A172 (cell line): ENCODE data around the gene ANKRD33. TPM values are rescaled to one million over a fixed set of nuclear protein-coding genes. Genes with fewer than 3 reads are reported as not detected.

Experiments
- DNase-seq: peaks from one replicate; pipeline ENCODE4 v3.0.0-alpha.2; 2015; ENCODE audit warnings: low spot score
- total RNA-seq: library from RNA; depleted of rRNA; stranded (reverse); fragments of >200 nt; shearing (Covaris generic); gene quantifications from 2 replicates; pipeline ENCODE4 v1.2.3, GENCODE V29; 2014

The ANKRD33 gene
- total RNA-seq, 1 experiment from 2014 or later: not detected

DNA sequence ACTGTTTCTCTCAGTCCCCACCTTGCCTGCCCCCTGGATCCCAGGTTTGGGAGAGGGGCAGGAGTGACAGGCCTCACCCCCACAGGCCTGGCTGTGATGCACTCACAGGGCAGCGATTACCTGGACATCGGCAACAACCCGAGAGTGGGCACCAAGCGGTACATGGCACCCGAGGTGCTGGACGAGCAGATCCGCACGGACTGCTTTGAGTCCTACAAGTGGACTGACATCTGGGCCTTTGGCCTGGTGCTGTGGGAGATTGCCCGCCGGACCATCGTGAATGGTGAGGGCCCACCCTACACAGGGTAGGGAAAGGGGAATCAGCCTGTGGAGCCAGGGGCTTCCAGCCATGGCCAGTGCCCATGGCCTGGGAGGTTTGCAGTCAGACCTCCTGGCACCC, 28.0 kb downstream of the ANKRD33 start:
- DNase-seq: no peak

DNA sequence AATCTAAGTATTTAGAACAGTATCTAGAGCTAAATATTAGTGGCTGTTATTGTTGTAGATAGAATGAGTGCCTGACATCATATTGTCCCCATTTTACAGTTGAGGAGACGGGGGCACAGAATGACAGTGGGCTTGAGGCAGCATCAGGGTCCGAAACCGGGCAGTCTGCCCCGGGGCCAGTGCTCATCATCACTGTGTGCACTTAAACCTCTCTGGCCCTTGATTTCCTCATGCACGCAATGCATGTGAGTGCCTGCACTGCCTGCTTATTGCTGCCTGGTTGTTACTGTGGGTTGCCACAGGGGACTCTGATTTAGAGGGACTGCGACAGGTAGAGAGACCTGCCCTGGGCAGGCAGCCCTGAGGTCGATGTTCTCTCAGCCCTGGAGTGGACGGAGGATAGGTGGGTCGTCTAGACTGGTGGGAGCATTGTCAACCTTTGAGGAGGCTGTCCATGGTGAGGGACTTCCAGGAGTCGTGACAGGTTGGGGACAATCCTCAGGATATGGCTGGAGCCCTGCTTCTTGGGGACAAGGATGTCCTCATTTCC, 29.2 kb downstream of the ANKRD33 start:
- DNase-seq: no peak

DNA sequence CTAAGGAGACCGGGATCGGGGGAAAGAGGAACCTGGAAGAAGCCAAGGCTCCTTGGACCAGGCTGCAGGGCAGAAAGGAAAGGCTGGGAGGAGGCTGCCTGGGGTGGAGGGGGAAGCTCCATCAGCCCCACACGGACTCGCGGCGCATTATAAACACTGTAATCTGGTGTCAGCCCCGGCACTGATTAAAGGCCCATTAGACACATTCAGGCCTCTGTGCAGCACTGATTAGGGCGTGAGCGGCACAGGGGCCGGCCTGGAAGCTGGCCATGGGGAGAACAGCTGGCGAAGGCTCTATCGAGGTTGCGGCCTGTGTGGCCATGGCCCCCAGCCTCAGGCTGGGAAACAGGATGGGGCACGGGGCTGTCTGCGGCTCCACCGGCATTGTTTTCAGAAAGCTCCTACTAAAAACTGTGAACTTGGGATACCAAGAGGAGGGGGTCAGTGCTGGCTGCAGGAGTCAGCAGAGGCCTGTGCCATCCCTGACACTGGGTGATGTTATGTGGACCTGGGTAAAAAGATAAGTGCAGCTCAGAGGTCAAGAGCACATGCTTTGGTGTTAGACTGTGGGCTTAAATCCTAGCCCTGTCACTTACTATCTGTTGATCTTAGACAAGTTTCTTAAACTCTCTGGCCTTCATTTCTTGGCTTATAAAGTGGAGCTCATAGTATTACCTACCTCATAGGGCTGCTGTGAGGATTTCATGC, 30.0 kb downstream of the ANKRD33 start:
- no peak for DNase-seq

DNA sequence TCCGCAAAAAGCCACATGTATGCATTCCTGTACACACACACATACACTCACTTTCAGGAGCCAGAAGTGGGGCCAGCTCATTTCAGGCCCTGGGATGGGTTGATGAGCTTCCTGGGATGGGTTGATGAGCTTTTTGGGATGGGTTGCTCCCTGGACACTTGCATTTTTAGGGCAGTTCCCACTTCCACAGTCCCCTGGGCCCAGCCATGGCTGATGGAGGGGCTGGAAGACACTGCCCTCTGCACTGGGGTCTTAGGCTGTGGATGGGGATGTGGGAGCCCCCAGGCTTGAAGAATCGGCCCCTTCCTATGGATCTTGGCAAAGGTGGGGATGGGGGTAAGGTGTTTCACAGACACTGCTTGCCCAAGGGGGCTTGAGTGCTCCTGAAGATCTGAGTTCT, 32.1 kb downstream of the ANKRD33 start:
- DNase-seq: no peak

DNA sequence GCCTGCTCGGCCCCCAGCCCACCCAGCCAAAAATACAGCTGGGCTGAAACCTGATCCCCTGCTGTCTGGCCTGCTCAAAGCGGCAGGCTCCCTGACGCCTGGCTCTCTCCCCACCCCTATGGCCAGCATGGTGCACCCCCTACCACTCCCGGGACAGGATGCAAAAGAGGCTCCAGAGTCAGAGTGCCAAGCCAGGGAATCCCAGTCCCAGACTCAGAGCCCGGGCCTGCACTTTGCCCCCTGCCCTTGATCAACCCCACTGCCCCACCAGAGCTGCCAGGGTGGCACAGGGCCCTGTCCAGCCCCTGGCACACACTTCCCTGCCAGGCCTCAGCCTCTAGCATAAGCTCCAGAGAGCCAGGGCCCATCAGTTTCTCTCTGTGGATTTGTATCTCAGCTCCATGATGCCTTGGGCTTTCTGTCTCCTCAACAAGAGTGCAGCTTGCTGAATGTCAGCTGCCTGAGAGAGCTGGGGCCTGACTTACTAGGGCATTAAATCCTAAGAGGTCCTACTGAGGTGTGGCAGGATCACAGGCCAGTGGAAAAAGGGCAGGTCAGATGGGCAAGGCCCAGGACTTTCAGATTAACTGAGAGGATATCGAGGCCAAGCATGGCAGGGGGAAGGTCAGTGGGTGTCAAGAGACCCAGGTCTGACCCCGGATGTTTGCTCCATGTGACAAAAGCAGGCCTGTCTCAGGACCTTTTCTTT, 33.3 kb downstream of the ANKRD33 start:
- no peak for DNase-seq

DNA sequence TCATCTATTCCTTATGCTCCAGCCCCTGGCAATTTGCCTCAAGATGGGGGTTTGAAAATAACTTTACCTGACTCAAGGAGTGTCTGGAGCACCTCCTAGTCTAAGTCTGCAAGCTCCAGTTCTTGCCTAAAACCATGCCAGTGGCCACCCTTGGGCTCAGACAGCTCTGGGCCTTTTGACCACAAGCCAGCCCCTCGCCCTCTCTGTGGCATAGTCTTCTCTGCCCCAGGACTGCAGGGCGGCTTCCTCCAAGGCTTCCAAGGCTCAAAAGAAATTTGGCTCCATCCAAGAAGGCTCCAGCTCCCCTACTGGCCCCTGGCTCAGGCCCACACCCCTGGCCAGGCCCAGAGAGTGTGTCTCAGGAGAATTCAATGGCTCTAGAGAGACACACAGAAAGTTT, 34.2 kb downstream of the ANKRD33 start:
- DNase-seq: no peak

DNA sequence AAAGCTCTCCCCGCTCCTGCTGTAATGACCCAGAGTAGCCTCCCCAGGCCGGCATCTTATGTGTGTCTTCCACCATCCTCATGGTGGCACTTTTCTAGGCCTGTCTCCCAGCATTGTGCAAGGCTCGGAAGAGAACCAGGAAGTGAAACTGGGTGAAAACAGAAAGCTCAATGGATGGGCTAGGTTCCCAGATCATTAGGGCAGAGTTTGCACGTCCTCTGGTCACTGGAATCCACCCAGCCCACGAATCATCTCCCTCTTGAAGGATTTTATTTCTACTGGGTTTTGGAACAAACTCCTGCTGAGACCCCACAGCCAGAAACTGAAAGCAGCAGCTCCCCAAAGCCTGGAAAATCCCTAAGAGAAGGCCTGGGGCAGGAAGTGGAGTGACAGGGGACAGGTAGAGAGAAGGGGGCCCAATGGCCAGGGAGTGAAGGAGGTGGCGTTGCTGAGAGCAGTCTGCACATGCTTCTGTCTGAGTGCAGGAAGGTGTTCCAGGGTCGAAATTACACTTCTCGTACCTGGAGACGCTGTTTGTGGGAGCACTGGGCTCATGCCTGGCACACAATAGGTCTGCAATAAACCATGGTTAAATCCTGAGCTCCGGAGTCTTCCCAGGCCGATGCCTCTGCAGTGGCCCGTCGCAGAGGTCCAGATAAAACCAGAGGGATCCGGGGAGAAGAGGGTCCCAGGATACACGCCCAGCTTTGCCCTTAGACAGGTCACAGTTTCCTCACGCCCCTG, 35.0 kb downstream of the ANKRD33 start:
- peak; percentile 8 for DNase-seq

DNA sequence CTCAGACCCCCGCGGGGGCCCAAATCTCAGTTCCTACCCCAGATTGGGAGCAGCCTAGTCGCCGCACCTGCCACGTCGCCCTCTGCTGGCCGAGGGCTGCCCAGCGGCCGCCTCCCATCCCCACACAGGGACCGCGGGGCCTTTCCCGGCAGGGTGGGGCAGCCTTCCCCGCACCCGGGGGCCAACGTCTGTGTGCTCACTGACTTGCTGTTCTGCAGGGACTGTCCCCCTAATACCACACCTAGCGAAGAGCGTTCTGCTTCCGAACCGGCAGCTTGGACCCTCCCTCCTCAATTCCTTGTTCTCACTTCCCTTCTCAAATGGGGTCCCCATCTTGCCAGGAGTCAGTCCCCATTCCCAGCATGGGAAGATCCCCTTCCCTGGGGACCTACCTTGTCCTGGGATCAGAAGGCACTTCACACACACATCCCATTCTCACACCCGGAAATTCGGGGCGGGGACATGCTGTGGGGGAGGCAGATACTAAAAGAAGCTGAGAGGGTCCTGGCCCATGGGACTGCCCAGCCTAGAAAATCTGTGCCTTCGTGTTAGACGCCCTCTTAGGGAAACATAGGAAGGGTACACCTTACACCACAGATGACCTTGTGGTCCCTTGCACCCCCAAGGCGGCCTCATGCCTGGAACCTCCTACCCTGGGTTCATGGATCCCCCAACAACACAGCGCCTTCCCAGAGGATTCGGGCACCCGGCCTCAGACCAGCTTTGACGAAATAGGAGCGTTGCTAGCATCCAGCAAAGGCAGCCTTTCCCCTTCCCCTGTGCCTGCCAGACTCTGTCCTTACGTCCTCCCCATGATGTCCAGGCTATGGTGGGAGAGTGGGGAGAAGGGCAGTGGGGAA, 35.8 kb downstream of the ANKRD33 start:
- no peak for DNase-seq

DNA sequence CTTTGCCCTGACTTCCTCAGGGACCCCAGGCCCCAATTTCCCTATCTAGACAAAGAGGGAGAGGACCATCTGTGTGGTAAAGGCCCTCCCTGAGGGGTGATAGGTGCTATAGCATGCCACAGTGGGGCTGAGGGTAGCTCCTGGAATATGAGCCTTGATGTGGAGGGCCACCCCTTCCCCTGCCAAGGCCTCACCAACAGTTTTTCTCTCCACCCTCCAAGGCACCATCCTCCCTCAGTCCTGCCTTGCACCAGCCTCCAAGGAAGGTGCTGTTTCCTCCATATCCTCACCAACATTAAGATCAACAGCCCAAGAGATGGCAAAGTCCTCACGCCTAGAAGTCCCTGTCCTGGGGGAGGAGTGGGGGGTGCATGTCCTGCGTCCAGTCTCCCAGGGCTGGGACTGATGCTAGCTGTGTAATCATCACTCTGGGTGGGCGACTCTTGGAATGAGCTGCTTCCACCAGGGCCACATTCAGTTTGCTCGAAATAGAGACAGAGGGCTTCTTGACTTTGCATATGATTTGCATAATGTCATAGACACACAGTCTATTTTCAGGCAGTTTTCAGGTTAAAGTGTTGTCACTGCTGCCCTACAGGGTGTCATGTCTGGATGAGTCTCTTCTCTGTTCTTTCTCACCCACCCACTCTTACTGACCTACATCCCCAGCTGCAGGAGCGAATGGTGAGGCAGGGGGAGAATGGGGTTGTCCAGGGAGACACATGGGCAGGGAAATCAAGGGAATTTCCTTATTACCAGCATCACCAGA, 36.8 kb downstream of the ANKRD33 start:
- DNase-seq: no peak

DNA sequence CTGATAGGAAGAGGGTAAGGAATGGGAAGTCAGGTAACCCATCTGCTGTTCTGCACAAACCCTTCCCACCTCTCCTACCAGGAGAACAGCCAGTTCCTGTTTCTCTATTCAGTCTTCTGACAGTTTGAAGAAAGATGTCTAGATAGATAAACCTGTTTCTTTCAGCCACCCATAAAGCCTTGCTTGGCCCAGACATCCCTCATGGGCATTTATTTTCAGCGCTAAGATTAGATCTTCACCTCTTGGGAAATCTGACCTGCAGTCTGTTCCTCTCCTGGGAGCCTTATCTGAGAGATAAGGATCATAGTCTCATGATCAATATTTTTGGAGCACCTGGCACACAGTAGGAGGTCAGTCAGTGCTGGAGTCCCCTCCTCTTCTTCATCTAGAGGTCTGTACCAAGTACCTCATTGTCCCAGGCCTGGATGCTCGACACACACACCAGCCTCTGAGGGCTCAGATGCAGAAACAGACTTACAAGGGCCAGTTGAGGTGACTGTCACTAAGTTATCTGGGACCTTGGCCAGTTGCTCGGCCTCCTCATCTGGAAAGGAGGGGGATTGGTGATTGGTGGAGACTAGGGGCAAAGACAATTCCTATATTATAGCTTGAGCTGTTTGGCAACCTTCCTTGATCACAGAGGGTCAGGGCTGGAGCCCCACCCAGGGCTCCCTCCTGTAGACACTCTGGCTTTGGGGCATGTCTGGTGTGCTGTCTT, 37.6 kb downstream of the ANKRD33 start:
- DNase-seq: no peak

DNA sequence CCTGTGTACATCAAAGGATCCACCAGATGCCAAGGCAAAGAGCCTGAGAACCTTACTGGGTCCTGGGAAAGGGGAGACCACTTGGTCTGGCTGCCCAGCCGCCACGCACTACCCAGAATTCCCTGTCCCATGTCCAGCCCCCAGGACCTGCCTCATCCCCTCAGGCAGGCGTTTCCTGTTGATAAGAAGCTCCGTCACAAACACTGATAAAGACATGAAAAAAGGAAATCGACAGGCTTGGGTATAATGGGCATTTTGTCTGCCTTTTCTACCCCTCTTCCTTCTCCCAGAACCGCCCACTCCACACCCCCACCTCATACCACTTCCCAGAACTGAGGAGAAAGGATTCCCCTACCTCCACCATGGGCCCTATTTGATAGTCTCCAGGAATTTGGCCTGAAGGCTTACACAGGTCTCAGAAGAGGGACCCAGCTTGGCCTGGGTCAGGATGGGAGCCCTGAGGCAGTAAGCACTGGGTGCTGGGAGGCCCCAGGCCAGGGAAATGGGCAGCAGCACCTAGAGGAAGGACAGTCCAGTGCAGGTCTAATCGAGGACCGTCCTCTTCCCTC, 38.2 kb downstream of the ANKRD33 start:
- DNase-seq: no peak

DNA sequence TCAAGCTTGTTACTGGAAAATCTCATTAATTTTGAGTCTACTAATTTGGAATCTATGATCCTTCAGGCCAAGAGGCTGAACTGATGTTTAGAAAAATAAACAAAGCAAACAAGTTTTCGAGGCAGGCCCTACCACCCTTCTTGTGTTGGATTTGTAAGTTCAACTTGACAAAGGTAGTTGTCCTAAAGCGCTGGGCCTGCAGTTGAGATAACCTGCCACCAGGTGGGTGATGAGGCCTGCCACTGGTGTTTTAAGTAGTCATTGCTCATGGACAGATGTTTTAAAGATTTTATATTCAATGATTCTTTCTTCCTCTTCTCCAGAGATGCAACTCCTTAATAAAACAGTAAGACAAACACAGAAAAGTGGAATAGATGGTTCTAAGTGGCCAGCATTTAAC, 38.8 kb downstream of the ANKRD33 start:
- DNase-seq: no peak

DNA sequence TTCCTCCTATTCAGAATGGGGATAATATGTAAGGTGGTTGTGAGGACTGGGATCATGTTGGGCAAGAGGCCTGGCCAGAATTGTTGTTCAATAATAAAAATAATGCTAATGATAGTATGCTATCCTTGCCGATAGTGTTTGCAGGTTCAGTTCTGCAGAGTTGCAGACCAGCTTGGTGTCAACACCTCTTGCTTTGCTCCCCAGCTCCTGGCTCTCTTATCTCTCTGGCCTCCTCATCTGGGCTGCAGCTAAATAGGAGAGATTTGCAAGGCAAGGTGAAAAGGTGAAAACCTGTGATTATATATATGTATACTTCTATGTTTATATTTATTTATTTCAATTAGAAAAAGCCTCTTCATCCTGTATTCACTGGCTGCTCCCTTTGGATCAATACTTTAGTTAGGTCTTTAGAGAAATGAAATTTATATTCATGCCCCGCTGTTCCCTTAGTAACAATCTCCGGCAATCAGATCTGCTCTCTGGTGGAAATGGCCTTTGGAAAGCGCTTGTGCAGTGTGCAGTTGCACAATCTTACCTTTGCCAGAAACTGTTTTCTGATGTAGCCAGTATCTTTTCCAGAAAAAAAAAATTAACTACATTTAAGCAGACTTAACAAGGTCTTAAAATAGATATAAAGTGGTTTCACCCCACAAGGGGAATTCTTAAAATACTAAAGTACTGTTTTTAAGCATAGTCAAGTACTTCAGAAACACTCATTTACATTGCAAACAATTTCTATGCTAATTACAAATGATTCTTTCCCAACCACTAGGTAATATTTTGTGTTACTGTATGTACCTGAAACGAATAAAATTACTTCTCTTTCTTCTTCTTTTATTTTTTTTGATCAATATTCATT, 44.5 kb downstream of the ANKRD33 start:
- no peak for DNase-seq

DNA sequence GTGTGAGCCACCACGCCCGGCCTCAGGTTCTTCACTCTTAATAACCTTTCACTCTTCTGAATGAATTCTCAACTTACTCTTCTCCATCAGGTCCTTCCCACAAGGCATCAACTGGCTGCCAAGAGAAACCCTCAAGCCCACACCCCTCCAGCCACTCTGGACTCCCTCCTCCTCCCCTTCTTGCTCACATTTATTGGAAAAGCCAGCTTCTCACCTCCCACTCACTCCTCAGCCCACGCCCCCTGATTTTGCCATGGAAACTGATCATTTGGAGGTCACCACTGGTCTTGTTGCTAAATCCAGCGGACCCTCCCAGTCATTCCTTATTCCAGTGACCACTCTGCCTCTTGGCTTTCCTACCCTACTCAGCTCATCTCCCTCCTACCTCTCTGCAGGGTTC, 46.2 kb downstream of the ANKRD33 start:
- DNase-seq: no peak

DNA sequence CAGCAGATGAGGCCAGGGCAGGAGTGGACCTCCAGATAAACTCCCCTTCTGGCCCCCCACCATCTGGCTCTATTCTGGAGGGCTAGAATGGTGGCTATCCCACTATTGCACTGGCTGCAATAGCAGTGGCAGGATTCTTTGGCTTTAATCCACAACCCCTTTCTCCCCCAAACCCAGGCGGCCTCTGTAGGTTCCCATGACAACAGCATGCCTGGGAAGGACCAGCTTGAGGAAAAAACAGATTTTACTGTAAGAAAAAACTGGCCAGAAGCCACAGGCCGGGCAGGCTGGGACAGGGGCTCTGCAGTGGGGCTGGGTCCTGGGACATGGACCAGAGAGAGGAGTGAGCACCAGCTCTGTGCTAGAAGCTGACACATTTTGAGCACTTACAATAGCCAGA, 50.0 kb downstream of the ANKRD33 start:
- DNase-seq: no peak

DNA sequence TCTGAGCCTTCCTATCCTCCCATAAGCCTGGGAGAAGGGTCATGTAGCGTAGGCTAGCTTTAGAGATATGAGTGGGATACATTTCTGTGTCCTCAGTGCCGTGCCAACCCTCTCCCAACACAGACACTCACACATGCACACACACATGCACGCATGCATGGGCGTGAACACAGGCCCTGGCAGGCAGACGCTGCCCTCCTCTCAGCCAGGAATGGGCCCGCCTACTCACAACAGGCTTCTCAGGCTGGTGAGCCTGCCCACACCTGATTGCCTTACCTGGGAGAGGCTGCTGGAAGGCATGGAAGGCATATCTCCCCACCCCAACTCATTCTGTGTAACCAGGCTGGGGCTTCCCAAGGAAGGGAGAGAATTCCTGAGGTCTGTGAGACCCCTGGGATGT, 50.8 kb downstream of the ANKRD33 start:
- no peak for DNase-seq

DNA sequence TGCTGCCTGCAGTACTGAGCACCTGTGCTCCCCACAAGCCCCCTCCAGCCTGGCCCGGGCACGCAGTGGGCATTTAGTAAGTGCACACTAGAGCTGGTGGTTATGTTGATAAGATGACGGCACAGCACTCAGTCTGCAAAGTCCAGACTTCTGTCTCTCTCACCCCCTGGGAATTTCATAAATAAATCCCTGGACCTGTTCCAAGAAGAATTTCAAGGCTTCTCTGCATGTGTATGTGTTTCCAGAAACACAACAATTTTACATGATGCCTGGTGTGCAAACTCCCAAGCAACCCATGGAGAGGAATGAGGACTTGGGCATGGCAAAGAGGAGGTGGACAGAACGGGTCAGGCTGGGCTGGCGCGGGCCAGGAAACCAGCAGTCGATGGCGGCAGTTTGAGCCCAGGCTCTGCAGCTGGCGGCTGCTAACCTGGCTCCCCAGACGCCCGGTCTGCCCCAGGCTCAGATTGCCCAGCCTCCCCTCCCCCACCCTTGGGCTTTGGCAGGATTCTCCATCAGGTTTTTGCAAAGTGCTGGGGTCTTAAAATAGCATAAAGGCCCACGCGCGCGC, 53.2 kb downstream of the ANKRD33 start:
- DNase-seq: no peak
